PC-9 (cell line): ENCODE measurements around the gene PRKD3. TPM values are rescaled to one million over a fixed set of nuclear protein-coding genes. Genes with fewer than 3 reads are reported as not detected.

Experiments used
- BruUV-seq: library from RNA; stranded (reverse); fragments of 400-500 nt; replicated peaks from 2 replicates; lab custom pipeline; 2021; lab: Mats Ljungman, UMichigan
- CTCF ChIA-PET: fragments of 300-600 bp; sonication (Branson Sonifier 250); formaldehyde crosslinking; loops from one replicate; lab custom pipeline; 2022; ENCODE audit warnings: antibody characterized with exemption; lab: Charles Lee
- POLR2A ChIA-PET: fragments of 300-600 bp; sonication (Branson Sonifier 250); formaldehyde crosslinking; loops from one replicate; lab custom pipeline; 2022; ENCODE audit warnings: antibody characterized with exemption; ENCODE audit not compliant: unreplicated experiment; lab: Charles Lee
- DNase-seq, 2 experiments: peaks; one replicate each; pipeline versions ENCODE4 v3.0.0 to v3.0.0-alpha.2; 2015 to 2022; ENCODE audit warnings: mixed read lengths in 1 of 2
- H2AFZ ChIP-seq: fragments of 200-600 bp; sonication (generic); 2 replicates; pipeline ENCODE4 v1.8.1; 2017; ENCODE audit warnings: antibody characterized with exemption
- H3F3A ChIP-seq: fragments of 200-600 bp; sonication (generic); 2 replicates; pipeline ENCODE4 v1.8.1; 2017; ENCODE audit warnings: antibody characterized with exemption, mild to moderate bottlenecking, low read depth; ENCODE audit not compliant: insufficient read depth
- H3K27ac ChIP-seq: fragments of 200-600 bp; sonication (generic); 2 replicates; pipeline ENCODE4 v1.6.1; 2016; ENCODE audit warnings: mixed run types
- H3K27me3 ChIP-seq: fragments of 200-600 bp; sonication (generic); 2 replicates; pipeline ENCODE4 v1.6.1; 2016; ENCODE audit warnings: low read depth, mixed run types; ENCODE audit not compliant: insufficient read depth
- H3K36me3 ChIP-seq: fragments of 200-600 bp; sonication (generic); 2 replicates; pipeline ENCODE4 v1.6.1; 2016; ENCODE audit warnings: low read depth, mixed run types
- H3K4me1 ChIP-seq: fragments of 200-600 bp; sonication (generic); replicated peaks from 2 replicates; pipeline ENCODE4 v1.6.1; 2016; ENCODE audit warnings: mixed run types; ENCODE audit not compliant: insufficient read depth
- H3K4me2 ChIP-seq: fragments of 200-600 bp; sonication (generic); 2 replicates; pipeline ENCODE4 v1.6.1; 2017; ENCODE audit warnings: mixed run types
- H3K4me3 ChIP-seq: fragments of 200-600 bp; sonication (generic); 2 replicates; pipeline ENCODE4 v1.6.1; 2016; ENCODE audit warnings: mixed run types
- H3K79me2 ChIP-seq: fragments of 200-600 bp; sonication (generic); 2 replicates; pipeline ENCODE4 v1.6.1; 2017; ENCODE audit warnings: low read depth, mixed run types
- H3K9me2 ChIP-seq: fragments of 200-600 bp; sonication (generic); 2 replicates; pipeline ENCODE4 v1.8.1; 2017; ENCODE audit warnings: mild to moderate bottlenecking; ENCODE audit not compliant: insufficient read depth
- H3K9me3 ChIP-seq: fragments of 200-600 bp; sonication (generic); 2 replicates; pipeline ENCODE4 v1.8.1; 2016; ENCODE audit warnings: low read depth; ENCODE audit not compliant: insufficient read depth
- H4K20me1 ChIP-seq: fragments of 200-600 bp; sonication (generic); 2 replicates; pipeline ENCODE4 v1.8.1; 2017; ENCODE audit not compliant: insufficient read depth
- EZH2 ChIP-seq: fragments of 200-600 bp; sonication (generic); IDR thresholded peaks from 2 replicates; pipeline ENCODE4 v1.8.0; 2017; ENCODE audit warnings: antibody characterized with exemption, low read depth
- intact Hi-C: fragments of 100-400 bp; cut with micrococcal nuclease; formaldehyde crosslinking; loops from one replicate; pipeline ENCODE4 v1.10.0; 2022; ENCODE audit not compliant: unreplicated experiment
- total RNA-seq: library from RNA; stranded (reverse); gene quantifications from 2 replicates; pipeline ENCODE4 v1.2.3, GENCODE V29; 2021
- TF ChIP-seq, protein P1 (sequence below): fragments of 200-600 bp; sonication (generic); conservative IDR thresholded peaks from 2 replicates; pipeline ENCODE4 v1.6.1; 2017; ENCODE audit warnings: mixed run types, antibody characterized with exemption, mild to moderate bottlenecking, moderate library complexity

Gene PRKD3
- total RNA-seq, 1 experiment from 2014 or later: 27.5 TPM

DNA sequence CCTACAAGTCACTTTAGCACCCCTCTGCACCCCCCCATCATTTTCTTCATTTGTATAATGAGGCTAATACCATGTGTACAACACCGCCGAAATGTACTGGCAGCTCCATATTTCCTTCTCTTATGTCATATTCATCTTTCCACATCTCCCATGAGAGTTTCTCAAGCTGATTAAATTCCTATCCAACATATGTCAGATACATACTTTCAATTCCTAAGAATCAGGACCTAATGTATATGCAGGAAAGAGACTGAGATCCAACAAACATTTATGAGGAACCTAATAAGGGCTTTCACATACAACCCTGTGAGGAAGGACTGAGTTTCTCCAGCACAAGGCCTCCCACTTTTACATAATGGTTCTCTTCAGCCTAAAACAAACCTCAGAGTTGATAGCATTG lies 41.9 kb downstream of the PRKD3 start:
- no peak overlapping the region for H3K4me3 ChIP-seq
- H2AFZ ChIP-seq: no peak overlapping the region
- H3K27ac ChIP-seq: no peak overlapping the region
- H3K36me3 ChIP-seq: peaks cover 19% of the 10 kb centered on the region
- BruUV-seq: no TSS peak
- intact Hi-C loops: loop anchor here (10.0 kb wide), 1 partner anchor 592 kb away; no protein-coding TSS in a partner anchor
- POLR2A ChIA-PET: no interaction called here
- H3K27me3 ChIP-seq: no peaks in the 10 kb centered on the region
- H4K20me1 ChIP-seq: no peaks in the 10 kb centered on the region
- DNase-seq: no peak
- no peaks in the 10 kb centered on the region for H3K4me1 ChIP-seq
- H3K9me2 ChIP-seq: no peaks in the 10 kb centered on the region
- TF ChIP-seq, protein P1, sequence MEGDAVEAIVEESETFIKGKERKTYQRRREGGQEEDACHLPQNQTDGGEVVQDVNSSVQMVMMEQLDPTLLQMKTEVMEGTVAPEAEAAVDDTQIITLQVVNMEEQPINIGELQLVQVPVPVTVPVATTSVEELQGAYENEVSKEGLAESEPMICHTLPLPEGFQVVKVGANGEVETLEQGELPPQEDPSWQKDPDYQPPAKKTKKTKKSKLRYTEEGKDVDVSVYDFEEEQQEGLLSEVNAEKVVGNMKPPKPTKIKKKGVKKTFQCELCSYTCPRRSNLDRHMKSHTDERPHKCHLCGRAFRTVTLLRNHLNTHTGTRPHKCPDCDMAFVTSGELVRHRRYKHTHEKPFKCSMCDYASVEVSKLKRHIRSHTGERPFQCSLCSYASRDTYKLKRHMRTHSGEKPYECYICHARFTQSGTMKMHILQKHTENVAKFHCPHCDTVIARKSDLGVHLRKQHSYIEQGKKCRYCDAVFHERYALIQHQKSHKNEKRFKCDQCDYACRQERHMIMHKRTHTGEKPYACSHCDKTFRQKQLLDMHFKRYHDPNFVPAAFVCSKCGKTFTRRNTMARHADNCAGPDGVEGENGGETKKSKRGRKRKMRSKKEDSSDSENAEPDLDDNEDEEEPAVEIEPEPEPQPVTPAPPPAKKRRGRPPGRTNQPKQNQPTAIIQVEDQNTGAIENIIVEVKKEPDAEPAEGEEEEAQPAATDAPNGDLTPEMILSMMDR: no peak
- no peak for TF ChIP-seq EZH2
- H3K79me2 ChIP-seq: no peaks in the 10 kb centered on the region
- CTCF ChIA-PET: no interaction called here
- no peaks in the 10 kb centered on the region; the same call in 1 of the 2 replicates for H3F3A ChIP-seq
- H3K9me3 ChIP-seq: no peaks in the 10 kb centered on the region
- H3K4me2 ChIP-seq: no peak overlapping the region

DNA sequence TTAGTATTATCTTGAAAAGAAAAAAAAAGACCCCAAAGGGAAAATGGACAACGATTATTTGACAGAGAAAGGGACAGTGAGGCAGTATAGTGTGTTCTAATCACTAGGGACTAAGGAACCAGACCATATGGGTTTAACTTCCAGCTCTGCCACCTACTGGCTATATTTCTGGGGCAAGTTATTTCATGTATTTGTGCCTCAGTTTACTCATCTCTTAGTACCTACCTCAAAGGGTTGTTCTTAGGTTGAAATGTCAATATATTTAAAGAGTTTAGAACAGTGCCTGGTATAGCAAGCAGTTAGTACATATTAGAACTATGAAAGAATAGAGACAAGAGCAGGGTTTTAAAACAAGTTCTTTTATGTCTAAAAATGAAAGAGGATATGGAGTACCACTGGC lies 42.7 kb downstream of the PRKD3 start:
- ChIA-PET POLR2A (no interaction called here), CTCF (no interaction called here)
- intact Hi-C loops: loop anchor here (10.0 kb wide), 1 partner anchor 593 kb away; no protein-coding TSS in a partner anchor
- no peaks in the 10 kb centered on the region; the same call in 1 of the 2 replicates for H3F3A ChIP-seq
- TF ChIP-seq, protein P1: no peak
- TF ChIP-seq EZH2: no peak
- H3K36me3 ChIP-seq: peaks cover 19% of the 10 kb centered on the region
- H2AFZ ChIP-seq: no peak overlapping the region
- H3K9me3 ChIP-seq: no peaks in the 10 kb centered on the region
- H3K27ac ChIP-seq: no peak overlapping the region
- no peak for DNase-seq
- no peaks in the 10 kb centered on the region for H3K79me2 ChIP-seq
- H3K9me2 ChIP-seq: no peaks in the 10 kb centered on the region
- BruUV-seq: no TSS peak
- H4K20me1 ChIP-seq: no peaks in the 10 kb centered on the region
- H3K4me1 ChIP-seq: no peaks in the 10 kb centered on the region
- no peak overlapping the region for H3K4me3 ChIP-seq
- no peak overlapping the region for H3K4me2 ChIP-seq
- no peaks in the 10 kb centered on the region for H3K27me3 ChIP-seq

DNA sequence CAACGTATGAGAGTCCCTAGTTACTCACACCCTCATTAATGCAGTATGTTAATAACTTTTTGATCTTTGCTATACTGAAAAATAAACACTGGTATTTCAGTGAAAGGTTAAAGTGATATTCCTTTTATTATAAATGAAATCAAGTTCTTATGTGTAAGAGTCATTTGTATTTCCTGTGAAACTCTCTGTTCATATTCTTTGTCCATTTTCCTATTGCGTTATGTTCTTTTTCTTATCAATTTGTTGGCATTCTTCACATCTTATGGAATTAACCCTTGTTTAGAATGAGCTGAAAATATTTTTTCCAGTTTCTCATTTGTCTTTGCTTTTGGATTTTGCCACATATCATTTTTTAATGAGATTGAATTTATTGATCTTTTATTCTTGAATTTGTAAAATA lies 48.3 kb downstream of the PRKD3 start:
- Histone ChIP-seq H4K20me1 (no peaks in the 10 kb centered on the region), H3K9me2 (no peaks in the 10 kb centered on the region), H3K36me3 (peaks cover 12% of the 10 kb centered on the region), H2AFZ (no peak overlapping the region), H3K4me2 (no peak overlapping the region), H3K4me3 (no peak overlapping the region), H3F3A (no peaks in the 10 kb centered on the region), H3K27me3 (no peaks in the 10 kb centered on the region), H3K9me3 (no peaks in the 10 kb centered on the region), H3K27ac (no peak overlapping the region), H3K4me1 (no peaks in the 10 kb centered on the region), H3K79me2 (no peaks in the 10 kb centered on the region)
- no peak for DNase-seq
- ChIA-PET POLR2A (interaction anchor here (0.7 kb wide), 1 partner anchor 36 kb away, joined by 7 read pairs; no protein-coding TSS in a partner anchor), CTCF (no interaction called here)
- TF ChIP-seq EZH2: no peak
- TF ChIP-seq, protein P1: no peak
- no TSS peak for BruUV-seq
- intact Hi-C loops: no loop called here

Other genes starting within 250 kb of the PRKD3 start
- gene HEATR5B, start 240.5 kb downstream of the PRKD3 start, total RNA-seq: 10.4 and 13.0 TPM in 2 replicates
- gene GPATCH11, start 240.3 kb downstream of the PRKD3 start, total RNA-seq: 4.1 and 5.5 TPM in 2 replicates
- 39.8 and 61.2 TPM in 2 replicates for gene EIF2AK2, start 167.9 kb downstream of the PRKD3 start, total RNA-seq
- not detected in 2 replicates for gene SULT6B1, start 136.2 kb downstream of the PRKD3 start, total RNA-seq
- 46.5 and 53.2 TPM in 2 replicates for gene CEBPZOS, start 128.3 kb downstream of the PRKD3 start, total RNA-seq
- gene CEBPZ, start 93.2 kb downstream of the PRKD3 start, total RNA-seq: 29.2 and 35.7 TPM in 2 replicates
- gene NDUFAF7, start 93.2 kb downstream of the PRKD3 start, total RNA-seq: 18.8 and 21.9 TPM in 2 replicates
- gene QPCT, start 19.8 kb upstream of the PRKD3 start, total RNA-seq: 2.6 and 3.0 TPM in 2 replicates